GM11168 (cell line): Measurements from ENCODE around the gene NTRK1.

Experiments used
- in situ Hi-C: fragments of 300-500 bp; cut with MboI; formaldehyde crosslinking; loops from one replicate; pipeline ENCODE4 v1.12.0; 2022; ENCODE audit warnings: low sequenced_read_pairs; ENCODE audit not compliant: unreplicated experiment

NTRK1 gene

GRCh38 chr1:156928043-156928602 is 67.5 kb downstream of the NTRK1 start:
- in situ Hi-C loops = no loop called here

DNA sequence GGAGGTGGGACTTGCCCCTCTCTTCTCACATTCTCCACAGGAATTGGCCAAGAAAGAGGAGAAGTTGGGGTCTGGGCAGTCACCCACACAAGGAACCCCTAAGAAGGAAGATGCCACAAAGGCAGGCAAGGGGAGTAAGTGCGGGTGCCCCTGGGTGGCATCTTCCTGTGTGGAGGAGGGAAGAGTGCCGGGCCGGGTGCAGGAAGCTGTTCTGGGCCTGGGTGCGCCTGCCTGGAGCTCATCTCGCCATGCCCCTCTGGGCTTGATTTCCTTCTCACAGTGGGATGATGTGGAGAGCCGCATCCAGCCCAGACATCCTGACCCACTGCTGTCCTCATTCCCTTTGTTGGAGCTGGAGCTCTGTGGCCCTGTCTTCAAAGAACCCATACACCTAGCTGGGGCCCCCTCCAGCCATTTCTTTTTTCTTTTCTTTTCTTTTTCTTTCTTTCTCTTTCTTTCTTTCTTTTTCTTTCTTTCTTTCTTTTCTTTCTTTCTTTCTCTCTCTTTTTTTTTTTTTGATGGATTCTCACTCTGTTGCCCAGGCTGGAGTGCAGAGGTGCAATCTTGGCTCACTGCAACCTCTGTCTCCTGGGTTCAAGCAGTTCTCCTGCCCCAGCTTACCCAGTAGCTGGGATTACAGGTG is 69.1 kb downstream of the NTRK1 start:
- in situ Hi-C loops = no loop called here

- in situ Hi-C loops = no loop called here
Measured at GRCh38 chr1:156930483-156930882, 69.8 kb downstream of the NTRK1 start.
